ENCODE data around the gene RPL13. TPM values are rescaled to one million over a fixed set of nuclear protein-coding genes. Genes with fewer than 3 reads are reported as not detected.
"Not testable (repeated sequence)": the region's sequence is repeated elsewhere in the genome, so short reads cannot be mapped to it uniquely, and the experiment has no call there.

The RPL13 gene
- polyA plus RNA-seq, 5 donors = 2,126 to 4,007 (median 2,543) TPM

GRCh38 chr16:89576153-89577054, 15.9 kb downstream of the RPL13 start:
- DNase-seq = no peak

DNA sequence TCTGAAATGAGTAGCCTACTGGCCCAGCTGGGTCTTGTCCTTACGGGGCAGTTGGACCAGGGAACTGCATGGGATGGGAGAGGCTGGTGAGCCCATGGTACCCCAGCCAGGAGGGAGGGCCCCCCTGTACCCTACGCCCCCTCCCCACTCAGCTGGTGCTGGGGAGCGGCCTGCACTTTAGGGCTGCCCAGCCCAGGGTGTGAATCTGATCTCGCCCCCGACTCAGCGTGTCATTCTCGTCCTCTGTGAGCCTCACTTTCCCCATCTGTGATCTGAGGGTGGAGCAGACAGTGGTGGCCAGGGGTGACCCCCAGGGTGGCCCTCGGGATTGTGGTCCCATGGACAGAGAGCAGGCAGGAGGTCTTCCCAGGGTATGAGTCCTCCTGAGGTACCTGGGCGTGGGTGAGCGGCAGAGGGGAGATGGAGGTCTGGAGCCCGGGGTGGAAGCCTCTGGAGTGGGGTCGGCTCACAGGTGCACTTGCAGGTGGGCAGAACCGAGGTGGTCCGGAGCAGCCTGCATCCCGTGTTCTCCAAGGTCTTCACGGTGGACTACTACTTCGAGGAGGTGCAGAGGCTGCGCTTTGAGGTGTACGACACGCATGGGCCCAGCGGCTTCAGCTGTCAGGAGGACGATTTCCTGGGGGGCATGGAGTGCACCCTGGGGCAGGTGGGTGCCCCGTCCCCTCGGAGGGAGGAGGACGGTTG, 16.7 kb downstream of the RPL13 start:
- no peak for DNase-seq

DNA sequence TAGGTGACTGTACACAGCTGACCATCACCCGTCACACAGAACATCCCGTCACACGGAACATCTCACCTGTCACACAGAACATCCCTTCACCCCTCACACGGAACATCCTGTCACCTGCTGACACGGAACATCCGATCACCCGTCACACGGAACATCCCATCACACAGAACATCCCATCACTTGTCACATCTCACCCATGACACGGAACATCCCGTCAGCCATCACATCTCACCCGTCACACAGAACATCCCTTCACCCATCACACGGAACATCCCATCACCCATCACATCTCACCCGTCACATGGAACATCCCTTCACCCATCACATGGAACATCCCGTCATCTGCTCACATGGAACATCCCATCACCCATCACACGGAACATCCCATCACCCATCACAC, 18.9 kb downstream of the RPL13 start:
- DNase-seq = no peak

GRCh38 chr16:89581045-89581695, 20.7 kb downstream of the RPL13 start:
- DNase-seq = no peak

DNA sequence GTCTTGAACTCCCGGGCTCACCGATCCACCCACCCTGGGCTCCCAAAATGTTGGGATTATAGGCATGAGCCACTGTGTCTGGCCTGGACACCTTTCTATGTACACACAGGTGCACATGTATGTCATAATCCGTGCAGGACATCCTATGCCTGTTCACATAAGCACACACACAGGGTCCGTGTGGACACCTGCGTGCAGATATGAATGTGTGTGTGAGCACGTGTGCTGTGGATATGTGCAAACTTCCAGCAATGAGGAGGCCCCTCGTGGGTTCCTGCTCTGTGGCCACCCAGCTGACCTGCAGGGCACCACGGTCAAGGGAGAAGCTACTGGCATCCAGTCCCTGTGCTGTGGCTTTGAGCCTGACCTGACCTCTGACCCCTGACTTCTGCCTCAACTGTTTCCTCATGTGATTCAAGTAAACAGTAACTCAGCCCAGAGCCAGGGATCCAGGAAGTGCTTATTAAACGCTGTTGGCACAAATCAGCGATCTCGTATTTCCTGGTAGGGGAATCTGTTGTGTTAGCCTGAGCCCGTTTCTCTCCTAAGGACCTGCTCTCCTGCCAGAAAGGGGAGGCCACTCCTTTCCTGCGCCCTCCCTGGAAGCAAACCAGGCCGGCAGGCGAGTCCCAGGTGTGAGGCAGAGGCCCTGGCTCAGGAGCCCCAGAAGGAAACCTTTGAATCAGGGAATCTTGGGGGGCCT, 21.5 kb downstream of the RPL13 start:
- DNase-seq = no peak

DNA sequence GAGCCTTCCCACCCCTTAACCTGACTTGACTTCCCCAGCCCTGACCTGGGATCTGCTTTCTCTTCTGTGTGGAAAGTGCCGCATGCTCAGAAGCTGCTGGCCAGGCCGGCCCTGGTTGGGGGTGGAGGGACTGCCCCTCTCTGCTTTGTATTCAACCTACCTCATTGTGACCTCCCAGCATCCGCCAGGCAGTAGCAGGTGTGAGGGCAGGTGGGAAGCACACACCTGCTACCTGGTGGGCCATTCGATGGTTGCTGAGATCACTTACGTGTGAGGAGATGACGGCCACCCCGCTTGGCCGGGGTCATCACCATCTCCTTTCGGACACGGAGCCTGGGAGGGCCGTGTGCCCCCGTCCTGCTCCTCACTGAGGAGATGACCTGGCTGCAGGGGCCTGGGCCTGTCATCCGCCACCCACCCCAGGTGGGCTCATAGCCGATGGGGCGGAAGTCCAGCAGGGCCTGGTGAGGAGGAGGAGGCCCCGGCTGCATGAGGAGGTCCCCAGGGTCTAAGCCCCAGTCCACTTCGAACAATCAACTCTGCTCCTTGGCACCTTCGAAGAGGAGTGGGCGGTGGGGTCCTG, 22.2 kb downstream of the RPL13 start:
- no peak for DNase-seq

DNA sequence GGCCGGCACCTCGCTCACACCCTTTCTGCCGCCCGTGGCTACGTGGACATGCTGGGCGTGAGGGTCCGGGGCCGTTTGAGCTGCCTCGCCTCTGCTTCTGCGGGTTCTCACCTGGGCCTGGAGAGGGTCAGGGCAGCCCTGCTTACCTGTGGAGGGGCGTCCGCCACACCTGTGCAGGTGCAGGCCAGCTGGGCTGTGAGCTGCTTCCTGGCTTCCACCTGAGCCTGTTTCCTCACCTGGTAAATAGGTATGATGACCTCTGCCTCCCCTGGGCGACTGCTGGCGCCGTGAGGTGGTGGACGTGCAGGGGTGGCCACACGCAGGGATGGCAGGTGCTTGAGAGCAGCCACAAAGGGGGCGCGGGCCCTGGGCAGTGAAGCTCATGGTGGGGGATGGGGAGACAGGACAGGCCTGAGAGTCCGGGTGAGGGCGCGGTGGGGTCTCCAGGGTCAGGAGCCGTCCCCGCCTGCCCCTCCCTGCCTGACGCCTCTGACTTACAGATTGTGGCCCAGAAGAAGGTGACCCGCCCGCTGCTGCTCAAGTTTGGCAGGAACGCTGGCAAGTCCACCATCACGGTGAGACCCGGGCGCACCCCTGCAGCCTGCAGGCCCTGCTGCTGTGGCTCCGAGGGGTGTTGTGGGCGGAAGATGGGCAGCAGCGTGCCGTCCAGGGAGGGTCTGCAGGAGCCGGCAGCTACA, 22.9 kb downstream of the RPL13 start:
- no peak for DNase-seq

DNA sequence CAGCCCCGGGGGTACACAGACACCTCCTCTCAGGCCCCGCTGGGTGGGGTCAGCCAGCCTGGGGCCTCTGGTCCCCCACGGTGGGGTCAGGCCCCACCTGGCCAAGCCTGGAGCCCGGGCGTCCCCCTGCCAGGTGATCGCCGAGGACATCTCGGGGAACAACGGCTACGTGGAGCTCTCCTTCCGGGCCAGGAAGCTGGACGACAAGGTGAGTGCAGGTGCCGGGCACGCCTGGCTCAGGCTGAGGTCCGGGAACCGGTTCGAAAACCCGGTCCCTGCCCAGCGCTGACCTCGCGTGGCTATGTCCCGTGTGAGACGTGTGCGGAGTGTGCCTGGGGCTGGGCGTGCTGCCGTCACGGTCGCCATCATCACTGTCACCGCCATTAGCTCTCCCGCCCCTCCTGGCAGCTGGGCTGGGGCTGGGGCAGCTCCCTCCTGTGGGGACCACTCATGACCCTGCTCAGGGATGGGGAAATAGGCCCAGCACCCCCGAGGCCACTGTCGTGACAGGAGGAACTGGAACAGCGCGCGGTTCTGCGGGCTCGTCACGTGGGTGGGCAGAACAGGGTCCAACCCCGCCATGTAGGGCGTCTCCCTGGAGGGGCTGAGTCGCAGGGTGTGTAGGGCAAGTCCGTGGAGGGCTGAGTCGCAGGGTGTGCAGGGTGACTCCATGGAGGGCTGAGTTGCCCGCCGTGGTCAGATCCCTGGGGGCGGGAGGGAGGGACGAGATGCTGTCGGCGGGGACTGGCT, 23.6 kb downstream of the RPL13 start:
- no peak for DNase-seq

- no peak for DNase-seq
These were observed 24.5 kb downstream of the RPL13 start for GRCh38 chr16:89584768-89585549.

DNA sequence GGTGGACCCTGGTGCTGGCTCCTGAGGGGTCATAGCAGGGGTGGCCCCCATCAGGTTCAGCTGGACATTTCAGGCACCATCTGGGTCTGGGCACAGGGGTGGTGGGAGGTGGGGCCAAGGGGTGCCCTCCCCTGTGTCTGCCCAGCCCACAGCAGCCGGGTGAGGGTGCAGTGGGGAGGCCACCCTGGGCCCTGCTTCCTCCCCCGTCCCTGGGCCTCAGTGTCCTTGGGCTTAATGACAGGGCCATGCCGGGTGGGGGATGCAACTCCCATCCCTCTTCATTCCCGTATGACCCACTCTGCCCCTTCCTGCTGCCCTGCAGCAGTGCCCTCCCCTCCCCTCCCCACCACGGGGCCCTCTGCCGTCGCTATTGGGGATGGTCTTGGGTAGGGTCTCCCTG, 25.7 kb downstream of the RPL13 start:
- DNase-seq = no peak

DNA sequence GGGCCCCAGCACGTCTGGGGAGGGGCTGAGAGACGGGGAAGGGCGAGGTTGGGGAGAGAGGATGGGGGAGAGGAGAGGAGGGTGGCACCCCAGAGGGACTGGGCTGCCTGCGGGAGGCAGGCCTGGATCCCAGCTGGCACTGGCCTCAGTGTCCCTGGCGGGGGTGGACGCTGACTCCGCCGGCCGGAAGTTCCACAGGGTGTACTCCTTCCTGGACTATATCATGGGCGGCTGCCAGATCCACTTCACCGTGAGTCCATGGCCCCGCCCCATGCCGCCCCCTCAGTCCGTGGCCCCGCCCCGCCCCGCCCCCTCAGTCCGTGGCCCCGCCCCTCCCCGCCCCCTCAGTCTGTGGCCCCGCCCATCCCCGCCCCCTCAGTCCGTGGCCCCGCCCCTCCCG, 26.4 kb downstream of the RPL13 start:
- DNase-seq = no peak

GRCh38 chr16:89587676-89588075, 27.2 kb downstream of the RPL13 start:
- DNase-seq = not testable (repeated sequence)

GRCh38 chr16:89588413-89589109, 28.1 kb downstream of the RPL13 start:
- no peak for DNase-seq

- no peak for DNase-seq
These were observed 28.9 kb downstream of the RPL13 start for GRCh38 chr16:89589241-89589926.

- DNase-seq = no peak
These were observed 33.4 kb downstream of the RPL13 start for GRCh38 chr16:89593841-89594240.

- DNase-seq = no peak
These were observed 35.0 kb downstream of the RPL13 start for GRCh38 chr16:89595330-89596060.

DNA sequence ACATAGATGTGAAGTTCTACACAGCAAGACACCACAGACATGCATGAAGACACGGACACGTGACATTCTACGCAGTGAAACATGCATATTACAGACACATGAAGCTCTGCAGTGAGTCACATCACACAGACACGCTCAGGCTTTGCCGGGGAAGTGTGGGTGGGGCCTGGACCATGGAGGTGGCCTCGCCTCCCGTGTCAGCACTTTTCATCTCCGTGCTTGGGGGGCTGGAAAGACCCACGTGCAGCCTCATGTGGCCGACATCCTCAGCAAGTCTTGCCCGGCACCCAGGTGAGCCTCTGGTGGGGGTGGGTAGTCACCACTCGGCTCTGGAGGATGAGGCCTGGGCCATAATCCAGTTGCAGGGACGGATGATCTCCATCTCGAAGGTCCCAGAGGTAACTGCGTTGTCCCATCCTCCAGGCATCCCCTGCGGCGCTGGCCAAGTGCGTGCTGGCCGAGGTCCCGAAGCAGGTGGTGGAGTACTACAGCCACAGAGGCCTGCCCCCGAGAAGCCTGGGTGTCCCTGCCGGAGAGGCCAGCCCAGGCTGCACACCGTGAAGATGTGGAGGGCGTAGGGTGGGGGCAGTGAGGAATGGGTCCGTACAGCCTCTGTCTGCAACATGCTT, 35.7 kb downstream of the RPL13 start:
- DNase-seq = no peak

Data from right lung (tissue), 5 donors.